GM13976 (cell line): Measurements from ENCODE around the gene CMIP.

ENCODE experiments used
- DNase-seq: peaks from one replicate; pipeline ENCODE4 v3.0.0; 2012; ENCODE audit warnings: low spot score
- CTCF ChIP-seq: IDR thresholded peaks from 2 replicates; pipeline ENCODE4 v1.5.1; 2012; ENCODE audit warnings: borderline replicate concordance, mild to moderate bottlenecking; ENCODE audit not compliant: insufficient read depth; ENCODE audit errors: extremely low read depth, missing control alignments, control extremely low read depth
- in situ Hi-C: fragments of 300-500 bp; cut with MboI; formaldehyde crosslinking; loops from one replicate; pipeline ENCODE4 v1.12.0; 2022; ENCODE audit warnings: low sequenced_read_pairs, mixed read lengths, inconsistent platforms; ENCODE audit not compliant: unreplicated experiment

Gene CMIP

GRCh38 chr16:81642943-81643342, 198.3 kb downstream of the CMIP start:
- no peak for TF ChIP-seq CTCF
- in situ Hi-C loops: no loop called here
- no peak for DNase-seq

DNA sequence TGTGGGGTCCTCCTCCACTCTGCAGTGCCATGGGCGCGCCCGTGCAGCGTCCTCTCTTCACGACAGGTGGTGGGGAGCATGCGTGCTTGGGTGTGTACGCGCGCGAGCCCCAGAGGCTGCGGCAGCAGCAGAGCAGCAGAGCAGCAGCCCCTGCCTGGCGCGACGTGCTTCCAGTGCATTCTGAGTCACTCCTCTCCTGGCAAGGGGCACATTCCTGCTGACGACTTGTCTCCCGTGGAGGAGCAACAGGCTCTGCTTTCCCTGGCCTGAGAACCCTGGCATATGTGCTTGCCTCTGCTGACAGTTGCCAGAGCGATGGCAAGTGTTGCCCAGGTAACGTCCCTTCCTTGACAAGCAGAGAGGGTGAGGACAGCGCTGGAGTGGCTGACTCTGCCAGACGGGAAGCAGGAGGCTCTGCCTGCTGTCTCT, 200.7 kb downstream of the CMIP start:
- DNase-seq: no peak
- no peak for TF ChIP-seq CTCF
- in situ Hi-C loops: no loop called here

- TF ChIP-seq CTCF: no peak
- DNase-seq: no peak
- in situ Hi-C loops: no loop called here
Measured at GRCh38 chr16:81645925-81646324, 201.3 kb downstream of the CMIP start.

GRCh38 chr16:81646561-81646960, 202.0 kb downstream of the CMIP start:
- TF ChIP-seq CTCF: no peak
- no peak for DNase-seq
- in situ Hi-C loops: no loop called here

DNA sequence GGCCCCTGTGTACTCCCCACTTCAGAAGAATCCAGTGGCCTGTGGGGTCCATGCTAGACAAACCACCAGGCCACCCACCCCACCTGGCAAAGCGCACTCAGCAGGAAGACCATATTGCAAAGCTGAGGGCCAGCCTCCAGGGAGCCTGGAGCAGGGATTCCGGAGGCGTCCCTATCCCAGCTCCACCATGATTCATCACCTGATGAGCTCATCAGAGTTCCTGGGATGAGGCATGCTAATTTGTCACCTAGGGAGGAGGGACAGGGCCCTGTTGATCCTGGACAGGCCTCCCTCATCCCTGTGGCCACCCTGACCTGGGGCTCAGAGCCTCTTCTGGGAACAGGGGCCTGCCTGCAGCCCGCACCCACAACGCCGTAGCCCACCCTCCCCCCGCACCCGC, 202.9 kb downstream of the CMIP start:
- in situ Hi-C loops: no loop called here
- TF ChIP-seq CTCF: no peak
- DNase-seq: no peak

- no peak for DNase-seq
- no peak for TF ChIP-seq CTCF
- in situ Hi-C loops: no loop called here
Measured at GRCh38 chr16:81649561-81650184, 205.1 kb downstream of the CMIP start.
